Stimulated activated CD4-positive, alpha-beta T cell treated with anti-CD3 and anti-CD28 coated beads, Interleukin-2, amount 100 ng/mL, for 4 hours (primary cell): ENCODE data around the gene FOXN1.

ENCODE experiments used
- DNase-seq: peaks from one replicate; pipeline ENCODE4 v3.0.0-alpha.2; 2020; ENCODE audit warnings: low read depth

Gene FOXN1

DNA sequence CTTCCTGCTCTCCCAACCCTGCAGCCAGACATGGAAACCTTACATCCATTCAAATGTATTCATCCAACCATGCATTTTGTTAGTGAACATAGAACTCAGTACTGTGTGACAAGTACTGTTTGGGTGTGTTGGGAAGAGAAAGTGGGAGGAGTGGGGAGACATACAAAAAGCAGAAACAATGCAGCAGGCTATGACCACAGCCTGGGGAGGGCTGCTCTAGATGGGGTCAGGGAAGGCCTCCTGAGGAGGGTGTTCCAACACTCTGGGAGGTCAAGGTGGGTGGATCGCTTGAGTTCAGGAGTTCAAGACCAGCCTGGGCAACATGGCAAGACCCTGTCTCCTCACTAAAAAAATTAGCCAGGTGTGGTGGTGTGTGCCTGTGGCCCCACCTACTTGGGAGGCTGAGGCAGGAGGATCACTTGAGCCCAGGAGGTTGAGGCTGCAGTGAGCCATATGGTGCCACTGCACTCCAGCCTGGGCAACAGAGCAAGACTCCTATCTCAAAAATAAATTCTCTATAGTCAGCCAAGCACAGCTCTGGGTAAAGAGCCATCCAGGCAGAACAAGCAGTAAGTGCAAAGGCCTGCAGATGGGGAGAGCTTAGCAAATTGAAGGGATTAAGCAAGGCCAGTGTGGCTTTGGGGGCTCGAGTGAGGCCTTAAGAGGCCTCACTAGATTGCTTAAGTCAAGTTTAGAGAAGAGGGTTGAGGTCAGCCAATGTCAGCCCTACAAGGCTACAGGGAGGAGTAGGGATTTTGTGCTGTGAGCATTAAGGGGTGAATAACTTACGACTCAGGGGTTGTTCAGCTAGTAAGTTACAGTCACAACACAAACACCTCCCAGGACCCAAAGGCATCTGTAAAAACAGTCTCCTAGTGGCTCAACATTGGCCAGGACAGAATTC, 27.2 kb upstream of the FOXN1 start:
- no peak for DNase-seq

GRCh38 chr17:28480278-28480677, 25.9 kb upstream of the FOXN1 start:
- DNase-seq, result no peak

- DNase-seq, result no peak
Measured at GRCh38 chr17:28480799-28481571, 25.2 kb upstream of the FOXN1 start.

DNA sequence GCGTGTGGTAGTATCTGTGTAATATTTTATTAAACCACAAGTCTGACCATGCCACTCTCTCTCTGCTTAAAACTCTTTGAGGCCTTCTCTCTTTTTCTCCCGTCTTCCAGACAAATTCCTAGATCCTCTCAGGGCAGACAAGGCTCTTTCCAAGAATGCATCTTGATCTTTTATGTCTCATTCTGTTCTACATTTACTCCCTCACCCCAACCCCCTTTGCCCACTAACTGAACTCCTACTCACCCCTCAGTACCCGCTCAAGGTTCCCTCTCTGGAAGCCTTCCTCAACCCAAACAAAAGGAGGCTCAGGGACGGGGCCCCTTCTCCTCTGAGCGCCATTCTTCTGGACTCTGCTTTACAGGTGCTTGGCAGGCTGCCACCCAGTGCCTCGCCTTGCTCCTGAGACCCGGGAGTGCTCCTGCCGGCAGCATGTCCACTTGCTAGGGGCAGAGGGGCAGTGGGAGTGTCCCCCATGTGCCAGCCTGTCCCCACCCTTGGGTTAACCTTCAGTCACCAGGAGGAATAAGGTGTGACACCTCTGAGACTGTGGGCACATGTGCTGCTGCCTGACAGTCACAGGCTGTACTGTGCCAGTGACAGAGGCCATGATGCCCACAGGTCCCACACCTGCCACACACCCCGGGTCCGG, 23.5 kb upstream of the FOXN1 start:
- DNase-seq, result no peak

- DNase-seq, result no peak
Measured at GRCh38 chr17:28484296-28484695, 21.9 kb upstream of the FOXN1 start.

DNA sequence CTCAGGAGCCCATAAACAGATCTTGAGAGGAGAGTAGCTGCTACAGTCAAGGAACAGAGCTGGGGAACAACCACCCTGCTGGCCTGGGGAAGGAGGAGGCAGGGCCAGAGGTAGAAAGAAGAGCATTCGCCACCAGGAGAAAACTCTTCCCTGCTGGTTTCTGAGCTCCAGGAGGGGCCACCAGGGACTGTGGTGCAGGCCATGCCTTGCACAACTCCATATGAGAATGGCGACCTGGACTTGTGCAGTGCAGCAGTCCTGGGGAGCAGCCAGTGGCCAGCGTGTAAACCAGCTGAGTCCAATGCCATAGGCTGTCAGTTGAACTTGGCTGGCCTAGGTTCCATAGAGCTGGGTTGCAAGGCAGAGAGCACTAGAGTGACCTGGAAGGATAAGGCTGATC, 21.1 kb upstream of the FOXN1 start:
- no peak for DNase-seq

DNA sequence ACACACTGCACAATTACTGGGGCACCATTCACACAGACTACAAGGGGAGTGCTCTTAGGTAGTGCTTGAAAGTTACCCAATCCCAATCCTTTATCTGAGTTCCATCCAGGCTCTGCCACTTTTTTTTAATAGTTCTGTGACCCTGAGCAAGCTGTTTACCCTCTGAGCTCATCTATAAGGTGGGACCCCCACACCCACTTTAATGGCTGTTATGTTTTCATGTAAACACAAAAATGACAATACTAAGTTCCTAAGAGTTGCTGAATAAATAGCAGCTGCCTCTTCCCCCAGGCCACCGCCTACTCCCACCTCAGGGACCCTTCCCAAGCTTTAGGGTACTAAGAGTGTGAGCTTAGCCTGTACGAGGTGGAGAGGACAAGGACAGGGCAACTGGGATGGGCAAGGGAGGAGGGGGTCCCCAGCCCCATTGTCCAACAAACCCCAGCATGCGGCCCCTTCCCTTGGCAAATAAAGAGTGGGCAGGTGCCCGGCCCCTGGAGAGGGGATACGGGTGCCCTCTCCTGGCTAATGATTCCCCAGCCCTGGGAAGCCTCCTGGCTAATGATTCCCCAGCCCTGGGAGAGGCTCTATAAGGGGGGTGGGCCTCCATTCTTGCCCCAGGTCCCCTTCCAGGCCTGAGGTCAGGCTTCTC, 18.1 kb upstream of the FOXN1 start:
- DNase-seq, result no peak

DNA sequence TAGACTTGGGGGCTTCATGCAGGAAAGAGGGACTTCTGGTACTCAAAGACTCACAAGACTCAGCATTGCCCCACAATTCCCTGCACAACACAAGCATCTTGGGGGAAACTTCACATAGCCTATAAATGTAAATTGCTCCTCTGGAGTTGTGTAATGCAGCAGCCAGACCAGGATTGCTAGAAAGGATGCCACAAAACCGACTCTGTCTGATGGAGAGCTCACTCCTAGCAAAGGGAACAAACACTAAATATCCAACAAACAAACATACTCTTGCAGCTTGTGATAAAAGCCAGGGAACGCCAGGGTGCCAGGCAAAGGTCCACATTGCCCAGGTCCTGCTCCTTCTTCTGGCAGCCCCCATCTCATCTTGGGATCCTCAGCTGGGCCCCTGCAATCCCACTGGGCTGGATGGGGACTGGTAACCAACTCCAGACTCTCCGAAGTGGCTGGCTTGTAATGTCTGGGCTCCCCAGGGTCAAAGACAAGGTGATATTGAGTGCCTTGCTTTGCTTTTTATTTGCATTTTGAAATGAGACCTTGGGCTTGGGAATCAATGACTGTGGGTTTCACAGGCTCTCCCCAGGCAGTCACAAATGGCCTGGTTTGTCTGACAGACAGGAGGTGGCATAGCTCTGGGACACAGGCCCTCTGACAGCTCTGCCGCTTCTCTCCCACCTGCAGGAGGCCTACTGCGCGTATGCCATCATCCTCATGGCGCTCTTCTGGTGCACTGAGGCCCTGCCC, 17.4 kb upstream of the FOXN1 start:
- DNase-seq, result no peak

- DNase-seq, result no peak
Measured at GRCh38 chr17:28491286-28491685, 14.9 kb upstream of the FOXN1 start.

GRCh38 chr17:28491860-28492259, 14.3 kb upstream of the FOXN1 start:
- no peak for DNase-seq

DNA sequence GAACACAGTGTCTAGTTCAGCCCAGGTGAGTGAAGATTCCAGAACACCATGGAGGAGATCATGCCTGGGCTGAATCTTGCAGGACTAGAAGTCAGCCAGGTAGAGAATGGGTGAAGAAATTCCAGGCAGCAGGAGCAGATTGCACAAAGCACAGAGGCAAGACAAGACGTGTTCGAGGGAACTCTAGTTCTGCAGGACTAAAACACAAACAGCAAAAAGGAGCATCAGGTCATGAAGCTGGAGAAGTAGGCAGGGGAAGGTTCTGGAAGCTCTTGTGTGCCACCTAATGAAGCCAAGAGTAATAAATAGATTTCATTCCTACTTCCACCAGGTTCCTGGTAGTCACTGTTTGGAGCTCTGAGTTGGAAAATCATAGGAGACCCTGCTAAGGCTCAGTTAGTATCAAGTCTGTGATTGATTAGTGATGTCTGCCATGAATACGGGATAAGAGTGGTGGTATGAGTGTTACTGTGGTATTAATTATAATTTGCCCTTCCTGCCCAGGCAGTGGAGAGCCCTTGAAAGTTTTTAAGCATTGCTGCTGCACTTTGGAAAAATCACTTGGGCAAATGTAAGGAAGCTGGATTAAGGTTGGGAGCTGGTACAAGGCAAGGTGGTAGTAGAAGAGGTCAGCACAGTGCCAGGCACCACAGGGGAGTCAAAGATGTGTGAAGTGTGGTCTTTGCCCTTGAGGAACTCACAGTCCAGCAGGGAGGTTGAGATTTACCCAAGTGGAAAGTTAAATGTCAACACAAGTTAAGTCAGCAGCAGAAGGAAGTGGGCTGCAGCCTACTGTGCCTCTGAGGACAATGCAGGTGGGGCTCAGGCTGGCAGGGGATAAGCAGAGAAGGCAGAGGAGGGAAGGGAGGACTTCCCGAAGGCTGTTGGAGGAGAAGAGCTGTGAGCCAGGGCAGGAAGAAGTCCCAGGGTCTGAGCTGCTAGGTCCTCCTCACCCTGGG, 13.5 kb upstream of the FOXN1 start:
- no peak for DNase-seq

- DNase-seq, result no peak
Measured at GRCh38 chr17:28493460-28493859, 12.7 kb upstream of the FOXN1 start.

GRCh38 chr17:28494445-28495188, 11.5 kb upstream of the FOXN1 start:
- DNase-seq, result peak; percentile 64

DNA sequence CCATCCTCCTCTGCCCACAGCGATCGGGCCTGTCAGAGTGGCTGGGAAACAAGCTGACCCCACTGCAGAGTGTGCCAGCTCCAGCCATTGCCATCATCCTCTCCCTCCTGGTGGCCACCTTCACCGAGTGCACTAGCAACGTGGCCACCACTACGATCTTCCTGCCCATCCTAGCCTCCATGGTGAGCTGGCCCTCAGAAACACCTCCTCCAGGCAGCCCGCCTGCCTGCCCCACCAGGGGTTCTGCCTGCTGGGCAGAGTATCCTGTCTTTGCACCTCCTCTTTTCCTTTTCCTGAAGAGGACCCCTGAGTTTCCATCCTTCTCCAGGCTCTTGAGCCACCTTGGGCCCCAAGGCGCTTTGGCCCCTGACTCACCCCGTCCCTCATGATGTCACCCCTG, 10.5 kb upstream of the FOXN1 start:
- no peak for DNase-seq

GRCh38 chr17:28497931-28498330, 8.2 kb upstream of the FOXN1 start:
- DNase-seq, result no peak

DNA sequence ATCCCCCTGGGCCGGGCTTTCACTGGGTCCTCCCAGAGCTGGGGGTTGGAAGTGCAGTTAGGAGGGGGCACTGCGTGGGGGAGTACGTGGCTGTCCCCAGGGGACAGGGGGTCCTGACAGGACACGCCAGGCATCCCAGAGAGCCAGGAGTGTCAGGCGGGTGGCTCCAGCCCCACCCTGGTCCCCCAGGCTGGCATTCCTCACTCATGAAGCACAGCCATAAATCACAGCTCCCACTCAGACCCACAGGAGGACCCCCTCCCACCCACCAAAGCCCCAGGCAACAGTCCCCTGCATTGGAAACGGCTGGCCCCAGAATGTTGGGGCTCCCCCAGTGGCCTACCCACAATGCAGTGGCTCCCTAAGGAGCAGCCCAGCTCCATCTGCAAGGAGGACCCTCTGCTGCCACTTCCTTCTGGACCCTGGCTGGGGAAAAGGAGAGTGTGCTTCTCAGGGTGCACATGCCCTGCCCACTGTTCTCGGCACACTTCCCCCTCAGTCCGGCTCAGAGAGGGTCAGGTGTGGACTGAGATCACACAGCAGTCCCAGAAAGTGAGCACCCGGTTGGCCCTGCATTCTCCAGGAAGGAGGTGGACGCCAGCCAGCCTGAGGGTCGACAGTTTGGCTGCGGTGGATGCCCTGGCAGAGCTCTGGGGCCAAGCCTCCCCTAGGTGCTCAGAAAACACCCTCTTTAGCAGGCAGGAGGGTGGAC, 7.3 kb upstream of the FOXN1 start:
- no peak for DNase-seq

DNA sequence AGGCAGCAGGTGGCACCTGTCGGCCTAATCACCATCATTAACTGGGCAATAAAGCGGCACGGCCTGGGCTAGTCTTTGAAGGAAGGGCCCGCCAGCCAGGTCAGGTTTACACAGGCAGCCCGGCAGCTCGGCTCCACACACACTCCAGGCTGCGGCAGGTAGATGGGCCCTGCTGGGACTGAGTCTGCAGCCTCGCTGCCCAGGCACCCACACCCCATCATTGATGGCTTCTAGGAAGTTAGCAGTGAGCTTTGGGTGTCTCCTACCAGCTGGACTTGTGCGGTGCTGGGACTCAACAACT, 6.8 kb upstream of the FOXN1 start:
- no peak for DNase-seq

- DNase-seq, result no peak
Measured at GRCh38 chr17:28499684-28500357, 6.3 kb upstream of the FOXN1 start.
